Vagina (tissue), 2 donors: ENCODE data around the gene AMACR.

Experiments
- POLR2A ChIP-seq, 2 donors: fragments of 450-650 bp; IDR thresholded peaks; one replicate each; pipeline ENCODE4 v1.6.1; 2017; ENCODE audit warnings: antibody characterized with exemption in 2 of 2, mild to moderate bottlenecking in 2 of 2, moderate library complexity in 2 of 2
- TF ChIP-seq, protein P1 (sequence below), 3 experiments: fragments of 450-650 bp in 2 of 3; fragments of 200-600 bp in 1 of 3; sonication (generic) in 1 of 3; IDR thresholded peaks; one replicate each; pipeline ENCODE4 v1.5.1; 2017 to 2019; ENCODE audit warnings: antibody characterized with exemption in 3 of 3, mild to moderate bottlenecking in 2 of 3, moderate library complexity in 2 of 3

DNA sequence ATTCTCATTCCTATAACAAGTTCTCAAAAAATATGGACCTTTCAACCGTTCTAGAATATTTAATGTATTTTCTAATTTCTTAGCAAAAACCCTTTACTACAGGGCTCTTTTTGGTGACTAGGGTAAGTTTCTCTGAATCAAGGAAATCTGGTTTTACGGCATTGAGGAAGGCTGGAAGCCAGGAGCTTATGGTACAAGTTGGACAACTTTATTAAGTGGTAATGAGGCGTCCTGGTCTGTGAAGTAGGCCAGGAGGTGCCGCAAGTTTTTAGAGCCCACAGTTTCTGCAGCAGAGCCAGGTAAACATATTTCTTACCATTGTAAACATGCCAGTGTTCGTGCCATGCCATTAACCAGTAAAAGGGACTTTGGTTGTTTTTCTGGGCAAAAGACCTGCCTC lies 49.7 kb upstream of the AMACR start:
- TF ChIP-seq, protein P1, sequence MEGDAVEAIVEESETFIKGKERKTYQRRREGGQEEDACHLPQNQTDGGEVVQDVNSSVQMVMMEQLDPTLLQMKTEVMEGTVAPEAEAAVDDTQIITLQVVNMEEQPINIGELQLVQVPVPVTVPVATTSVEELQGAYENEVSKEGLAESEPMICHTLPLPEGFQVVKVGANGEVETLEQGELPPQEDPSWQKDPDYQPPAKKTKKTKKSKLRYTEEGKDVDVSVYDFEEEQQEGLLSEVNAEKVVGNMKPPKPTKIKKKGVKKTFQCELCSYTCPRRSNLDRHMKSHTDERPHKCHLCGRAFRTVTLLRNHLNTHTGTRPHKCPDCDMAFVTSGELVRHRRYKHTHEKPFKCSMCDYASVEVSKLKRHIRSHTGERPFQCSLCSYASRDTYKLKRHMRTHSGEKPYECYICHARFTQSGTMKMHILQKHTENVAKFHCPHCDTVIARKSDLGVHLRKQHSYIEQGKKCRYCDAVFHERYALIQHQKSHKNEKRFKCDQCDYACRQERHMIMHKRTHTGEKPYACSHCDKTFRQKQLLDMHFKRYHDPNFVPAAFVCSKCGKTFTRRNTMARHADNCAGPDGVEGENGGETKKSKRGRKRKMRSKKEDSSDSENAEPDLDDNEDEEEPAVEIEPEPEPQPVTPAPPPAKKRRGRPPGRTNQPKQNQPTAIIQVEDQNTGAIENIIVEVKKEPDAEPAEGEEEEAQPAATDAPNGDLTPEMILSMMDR (IDR thresholded peaks at IDR 0.05) = no peak
- no peak for TF ChIP-seq POLR2A (IDR thresholded peaks at IDR 0.05)
